Calu3 (cell line): ENCODE results near the gene EPHA8. TPM values are rescaled to one million over a fixed set of nuclear protein-coding genes. Genes with fewer than 3 reads are reported as not detected.

Source experiments
- BruUV-seq: library from RNA; stranded (reverse); fragments of 400-500 nt; replicated peaks from 2 replicates; lab custom pipeline; 2021; lab: Mats Ljungman, UMichigan
- CTCF ChIA-PET: fragments of 300-600 bp; sonication (Branson Sonifier 250); formaldehyde crosslinking; loops from one replicate; lab custom pipeline; 2022; ENCODE audit warnings: antibody characterized with exemption; lab: Charles Lee
- DNase-seq: peaks from one replicate; pipeline ENCODE4 v3.0.0; 2022
- H3K27ac Mint-ChIP-seq: one replicate; pipeline ENCODE4 v1.8.0; 2022; ENCODE audit warnings: mixed read lengths; ENCODE audit not compliant: unreplicated experiment
- H3K27me3 Mint-ChIP-seq: one replicate; pipeline ENCODE4 v1.8.0; 2022; ENCODE audit warnings: mixed read lengths; ENCODE audit not compliant: unreplicated experiment
- H3K36me3 Mint-ChIP-seq: one replicate; pipeline ENCODE4 v1.8.0; 2022; ENCODE audit warnings: mild to moderate bottlenecking, moderate library complexity, mixed read lengths; ENCODE audit not compliant: insufficient read depth, unreplicated experiment
- H3K4me1 Mint-ChIP-seq: one replicate; pipeline ENCODE4 v1.8.0; 2022; ENCODE audit warnings: mild to moderate bottlenecking, low read depth, mixed read lengths; ENCODE audit not compliant: unreplicated experiment
- H3K4me3 Mint-ChIP-seq: one replicate; pipeline ENCODE4 v1.8.0; 2022; ENCODE audit warnings: mild to moderate bottlenecking, low read depth, moderate library complexity, mixed read lengths; ENCODE audit not compliant: unreplicated experiment
- H3K9me3 Mint-ChIP-seq: one replicate; pipeline ENCODE4 v1.8.0; 2022; ENCODE audit warnings: low read depth, mixed read lengths; ENCODE audit not compliant: unreplicated experiment
- intact Hi-C: fragments of 100-400 bp; cut with micrococcal nuclease; formaldehyde crosslinking; loops from one replicate; pipeline ENCODE4 v1.10.0; 2022; ENCODE audit not compliant: unreplicated experiment
- total RNA-seq: library from RNA; stranded (reverse); gene quantifications from 2 replicates; pipeline ENCODE4 v1.2.3, GENCODE V29; 2022
- TF ChIP-seq, protein P1 (sequence below): fragments of 200-600 bp; IDR thresholded peaks from one replicate; pipeline ENCODE4 v1.8.0; 2022; ENCODE audit warnings: antibody characterized with exemption; ENCODE audit not compliant: unreplicated experiment

The EPHA8 gene
- total RNA-seq, 1 experiment from 2014 or later: not detected

DNA sequence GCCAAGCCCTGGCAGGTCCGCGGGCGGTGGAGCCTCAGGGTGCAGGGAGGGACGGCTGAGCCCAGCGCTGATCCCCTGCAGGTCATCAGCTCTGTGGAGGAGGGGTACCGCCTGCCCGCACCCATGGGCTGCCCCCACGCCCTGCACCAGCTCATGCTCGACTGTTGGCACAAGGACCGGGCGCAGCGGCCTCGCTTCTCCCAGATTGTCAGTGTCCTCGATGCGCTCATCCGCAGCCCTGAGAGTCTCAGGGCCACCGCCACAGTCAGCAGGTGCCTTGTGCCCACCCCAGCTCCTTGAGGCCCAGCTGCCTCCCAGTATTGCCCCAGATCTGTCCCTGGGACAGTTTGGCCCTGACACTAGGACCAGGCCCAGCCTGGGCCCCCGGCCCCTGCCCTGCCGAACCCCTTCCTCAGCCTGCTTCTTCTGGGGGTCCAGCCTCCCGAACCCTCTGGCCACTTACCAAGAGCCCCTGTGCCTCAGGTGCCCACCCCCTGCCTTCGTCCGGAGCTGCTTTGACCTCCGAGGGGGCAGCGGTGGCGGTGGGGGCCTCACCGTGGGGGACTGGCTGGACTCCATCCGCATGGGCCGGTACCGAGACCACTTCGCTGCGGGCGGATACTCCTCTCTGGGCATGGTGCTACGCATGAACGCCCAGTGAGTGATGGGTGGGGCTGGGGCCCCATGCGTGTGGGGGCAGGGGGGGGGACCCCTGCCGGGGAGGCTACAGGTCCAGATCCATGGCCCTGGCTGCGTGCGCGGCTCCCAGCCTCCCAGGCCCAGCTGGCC, 37.7 kb downstream of the EPHA8 start:
- H3K36me3 Mint-ChIP-seq: no peaks in the 10 kb centered on the region
- CTCF ChIA-PET: interaction anchor here (0.6 kb wide), 1 partner anchor 424 kb away, joined by 4 read pairs; no protein-coding TSS in a partner anchor
- no TSS peak for BruUV-seq
- H3K4me3 Mint-ChIP-seq: no peak overlapping the region
- TF ChIP-seq, protein P1, sequence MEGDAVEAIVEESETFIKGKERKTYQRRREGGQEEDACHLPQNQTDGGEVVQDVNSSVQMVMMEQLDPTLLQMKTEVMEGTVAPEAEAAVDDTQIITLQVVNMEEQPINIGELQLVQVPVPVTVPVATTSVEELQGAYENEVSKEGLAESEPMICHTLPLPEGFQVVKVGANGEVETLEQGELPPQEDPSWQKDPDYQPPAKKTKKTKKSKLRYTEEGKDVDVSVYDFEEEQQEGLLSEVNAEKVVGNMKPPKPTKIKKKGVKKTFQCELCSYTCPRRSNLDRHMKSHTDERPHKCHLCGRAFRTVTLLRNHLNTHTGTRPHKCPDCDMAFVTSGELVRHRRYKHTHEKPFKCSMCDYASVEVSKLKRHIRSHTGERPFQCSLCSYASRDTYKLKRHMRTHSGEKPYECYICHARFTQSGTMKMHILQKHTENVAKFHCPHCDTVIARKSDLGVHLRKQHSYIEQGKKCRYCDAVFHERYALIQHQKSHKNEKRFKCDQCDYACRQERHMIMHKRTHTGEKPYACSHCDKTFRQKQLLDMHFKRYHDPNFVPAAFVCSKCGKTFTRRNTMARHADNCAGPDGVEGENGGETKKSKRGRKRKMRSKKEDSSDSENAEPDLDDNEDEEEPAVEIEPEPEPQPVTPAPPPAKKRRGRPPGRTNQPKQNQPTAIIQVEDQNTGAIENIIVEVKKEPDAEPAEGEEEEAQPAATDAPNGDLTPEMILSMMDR: no peak
- H3K4me1 Mint-ChIP-seq: no peaks in the 10 kb centered on the region
- peaks cover 90% of the 10 kb centered on the region for H3K27me3 Mint-ChIP-seq
- no peak for DNase-seq
- intact Hi-C loops: no loop called here
- H3K9me3 Mint-ChIP-seq: no peaks in the 10 kb centered on the region
- no peak overlapping the region for H3K27ac Mint-ChIP-seq

DNA sequence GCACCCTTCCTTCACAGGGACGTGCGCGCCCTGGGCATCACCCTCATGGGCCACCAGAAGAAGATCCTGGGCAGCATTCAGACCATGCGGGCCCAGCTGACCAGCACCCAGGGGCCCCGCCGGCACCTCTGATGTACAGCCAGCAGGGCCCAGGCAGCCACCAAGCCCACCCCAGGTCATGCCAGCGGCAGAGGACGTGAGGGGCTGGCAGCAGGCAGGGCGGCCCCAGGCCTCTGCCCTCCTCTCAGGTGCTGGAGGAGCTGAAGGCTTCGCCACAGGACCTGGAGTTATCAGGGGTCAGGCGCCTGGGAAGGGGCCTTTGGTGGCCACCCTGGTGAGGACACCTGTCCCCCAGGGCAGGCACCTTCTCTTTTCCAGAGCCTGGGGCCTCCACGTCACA, 38.3 kb downstream of the EPHA8 start:
- no TSS peak for BruUV-seq
- TF ChIP-seq, protein P1: no peak
- intact Hi-C loops: no loop called here
- CTCF ChIA-PET: no interaction called here
- Mint-ChIP-seq H3K36me3 (no peaks in the 10 kb centered on the region), H3K27ac (no peak overlapping the region), H3K27me3 (peaks cover 90% of the 10 kb centered on the region), H3K9me3 (no peaks in the 10 kb centered on the region), H3K4me1 (no peaks in the 10 kb centered on the region), H3K4me3 (no peak overlapping the region)
- no peak for DNase-seq

DNA sequence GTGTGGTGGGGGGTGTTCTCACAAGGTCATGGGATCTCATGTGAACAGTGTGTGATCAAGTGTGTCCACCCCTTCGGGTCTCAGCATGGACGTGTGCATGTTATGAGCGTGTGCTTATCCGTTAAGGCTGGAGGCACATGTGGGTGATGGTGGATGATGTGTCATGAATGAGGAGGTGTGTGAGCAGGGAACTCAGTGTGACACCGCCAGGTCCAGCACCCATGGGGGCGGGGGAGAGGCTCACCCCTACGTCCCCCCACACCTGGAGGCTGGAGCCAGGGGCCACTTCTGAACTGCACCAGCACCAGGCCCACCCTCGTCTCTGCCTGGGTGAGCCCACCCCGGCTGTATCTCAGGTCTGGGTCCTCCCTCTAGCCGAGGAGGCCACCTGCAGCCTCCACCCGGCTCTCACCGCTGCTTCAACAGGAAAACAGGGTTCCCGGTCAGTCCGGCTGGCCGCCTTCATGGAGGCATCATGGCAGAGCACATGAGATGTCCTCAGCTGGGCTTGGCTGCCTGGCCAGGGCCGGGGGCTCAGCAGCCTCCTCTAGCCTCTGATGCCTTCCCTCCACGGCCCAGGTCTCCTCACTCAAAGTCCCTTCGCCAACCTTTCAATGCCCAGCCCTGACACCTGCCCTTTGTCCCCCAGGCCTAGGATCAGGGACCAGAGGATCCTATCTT, 38.9 kb downstream of the EPHA8 start:
- Mint-ChIP-seq H3K4me3 (no peak overlapping the region), H3K27ac (no peak overlapping the region), H3K36me3 (no peaks in the 10 kb centered on the region), H3K27me3 (peaks cover 90% of the 10 kb centered on the region), H3K9me3 (no peaks in the 10 kb centered on the region), H3K4me1 (no peaks in the 10 kb centered on the region)
- TF ChIP-seq, protein P1: no peak
- no TSS peak for BruUV-seq
- CTCF ChIA-PET: no interaction called here
- intact Hi-C loops: no loop called here
- DNase-seq: no peak

DNA sequence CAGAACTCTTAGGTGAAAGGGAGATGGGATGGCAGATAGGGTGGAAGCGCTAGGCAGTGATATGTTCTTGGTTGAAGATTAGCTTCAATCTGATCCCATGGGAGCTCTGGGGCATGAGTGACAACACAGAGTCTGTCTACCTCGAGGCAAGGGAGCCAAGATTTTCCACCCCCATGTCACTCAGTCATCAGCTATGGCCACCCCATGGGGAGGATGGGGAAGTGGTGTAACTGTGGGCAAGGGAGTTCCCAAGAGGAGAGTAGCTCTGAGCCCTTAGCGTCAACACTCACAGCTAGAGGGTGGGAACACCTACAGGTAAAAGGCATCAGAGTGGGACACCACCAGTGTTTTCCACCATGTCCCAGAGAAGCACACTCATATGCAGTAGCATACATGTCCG, 42.9 kb downstream of the EPHA8 start:
- Mint-ChIP-seq H3K27me3 (peaks cover 90% of the 10 kb centered on the region), H3K4me3 (no peak overlapping the region), H3K4me1 (no peaks in the 10 kb centered on the region), H3K27ac (no peak overlapping the region), H3K9me3 (no peaks in the 10 kb centered on the region), H3K36me3 (no peaks in the 10 kb centered on the region)
- CTCF ChIA-PET: no interaction called here
- no TSS peak for BruUV-seq
- DNase-seq: no peak
- intact Hi-C loops: no loop called here
- TF ChIP-seq, protein P1: no peak
